Neuronal stem cell (in vitro differentiated cells): ENCODE results near the gene CDH12.
"Not testable (repeated sequence)": the region's sequence is repeated elsewhere in the genome, so short reads cannot be mapped to it uniquely, and the experiment has no call there.

ENCODE experiments used
- DNase-seq: peaks from one replicate; pipeline ENCODE4 v3.0.0-alpha.2; 2013; ENCODE audit warnings: low spot score
- H2AFZ ChIP-seq: one replicate; pipeline ENCODE4 v1.6.1; 2013; ENCODE audit warnings: mild to moderate bottlenecking, low read length, inconsistent platforms
- H2AK5ac ChIP-seq: 2 replicates; pipeline ENCODE4 v1.6.1; 2013; ENCODE audit warnings: low read depth, mild to moderate bottlenecking, inconsistent platforms, low read length, moderate library complexity, mixed read lengths
- H2BK120ac ChIP-seq: 2 replicates; pipeline ENCODE4 v1.6.1; 2013; ENCODE audit warnings: low read depth, mild to moderate bottlenecking, inconsistent platforms, low read length, moderate library complexity, mixed read lengths
- H2BK12ac ChIP-seq: one replicate; pipeline ENCODE4 v1.6.1; 2013; ENCODE audit warnings: low read length, inconsistent platforms
- H2BK15ac ChIP-seq: 2 replicates; pipeline ENCODE4 v1.6.1; 2013; ENCODE audit warnings: mild to moderate bottlenecking, low read length, inconsistent platforms, mixed read lengths
- H2BK5ac ChIP-seq: one replicate; pipeline ENCODE4 v1.6.1; 2013; ENCODE audit warnings: inconsistent platforms, mild to moderate bottlenecking, low read length, moderate library complexity
- H3K14ac ChIP-seq: one replicate; pipeline ENCODE4 v1.6.1; 2013; ENCODE audit warnings: low read length, inconsistent platforms
- H3K18ac ChIP-seq: 2 replicates; pipeline ENCODE4 v1.6.1; 2013; ENCODE audit warnings: low read length, inconsistent platforms
- H3K23ac ChIP-seq: 2 replicates; pipeline ENCODE4 v1.6.1; 2013; ENCODE audit warnings: low read depth, mild to moderate bottlenecking, mixed read lengths, low read length, inconsistent platforms; ENCODE audit not compliant: poor library complexity
- H3K27ac ChIP-seq: replicated peaks from 3 replicates; pipeline ENCODE4 v1.5.1; 2013; ENCODE audit warnings: low read length, inconsistent platforms
- H3K27me3 ChIP-seq, 3 experiments: 2 replicates each; pipeline ENCODE4 v1.6.1; 2013; ENCODE audit warnings: low read length in 3 of 3, mild to moderate bottlenecking in 2 of 3, inconsistent platforms in 1 of 3, low read depth in 1 of 3, mixed read lengths in 1 of 3, moderate library complexity in 1 of 3; ENCODE audit not compliant: control insufficient read depth in 3 of 3, insufficient read depth in 3 of 3
- H3K36me3 ChIP-seq, 2 donors: replicated peaks in 1 of 2; 2 replicates each; pipeline ENCODE4 v1.6.1; 2013; ENCODE audit warnings: low read length in 2 of 2; ENCODE audit not compliant: control insufficient read depth in 2 of 2, insufficient read depth in 2 of 2
- H3K4ac ChIP-seq: 2 replicates; pipeline ENCODE4 v1.6.1; 2013; ENCODE audit warnings: inconsistent platforms, mild to moderate bottlenecking, low read length, moderate library complexity
- H3K4me1 ChIP-seq, 2 donors: 1 replicate in 1 of 2; 2 replicates in 1 of 2; pipeline ENCODE4 v1.6.1; 2013; ENCODE audit warnings: low read length in 2 of 2, low read depth in 1 of 2; ENCODE audit not compliant: control insufficient read depth in 2 of 2, insufficient read depth in 1 of 2
- H3K4me2 ChIP-seq: one replicate; pipeline ENCODE4 v1.6.1; 2013; ENCODE audit warnings: mild to moderate bottlenecking, low read length, inconsistent platforms; ENCODE audit not compliant: insufficient read depth, poor library complexity, severe bottlenecking
- H3K4me3 ChIP-seq, 2 donors: 2 replicates each; pipeline ENCODE4 v1.5.1; 2013; ENCODE audit warnings: low read length in 2 of 2, mild to moderate bottlenecking in 2 of 2, inconsistent platforms in 1 of 2, moderate library complexity in 1 of 2
- H3K79me1 ChIP-seq: one replicate; pipeline ENCODE4 v1.6.1; 2013; ENCODE audit warnings: low read depth, mild to moderate bottlenecking, inconsistent platforms, low read length, moderate library complexity
- H3K9ac ChIP-seq: one replicate; pipeline ENCODE4 v1.6.1; 2013; ENCODE audit warnings: mild to moderate bottlenecking, low read depth, low read length, inconsistent platforms; ENCODE audit not compliant: poor library complexity
- H3K9me3 ChIP-seq, 2 donors: replicated peaks in 1 of 2; 2 replicates each; pipeline versions ENCODE3 to v1.6.1; 2013; ENCODE audit warnings: low read length in 2 of 2, mild to moderate bottlenecking in 2 of 2, inconsistent platforms in 1 of 2, low read depth in 1 of 2, mixed read lengths in 1 of 2, moderate library complexity in 1 of 2; ENCODE audit not compliant: control insufficient read depth in 2 of 2, insufficient read depth in 1 of 2
- H4K8ac ChIP-seq: one replicate; pipeline ENCODE4 v1.6.1; 2013; ENCODE audit warnings: low read depth, mild to moderate bottlenecking, inconsistent platforms, low read length, moderate library complexity
- H4K91ac ChIP-seq: one replicate; pipeline ENCODE4 v1.6.1; 2013; ENCODE audit warnings: low read length, low read depth, mild to moderate bottlenecking, inconsistent platforms; ENCODE audit not compliant: poor library complexity
- WGBS, 2 donors: extraction: QIAGEN DNeasy Blood & Tissue Kit; methylation state at CpG; one replicate each; pipeline ENCODE4 v1.1.7; 2013; ENCODE audit warnings: missing lambda C conversion rate in 2 of 2, mixed read lengths in 1 of 2; ENCODE audit not compliant: insufficient read length in 2 of 2, insufficient replicate concordance in 1 of 2; ENCODE audit errors: extremely low coverage in 2 of 2; 5-methylcytosine and 5-hydroxymethylcytosine counted together

Gene CDH12

DNA sequence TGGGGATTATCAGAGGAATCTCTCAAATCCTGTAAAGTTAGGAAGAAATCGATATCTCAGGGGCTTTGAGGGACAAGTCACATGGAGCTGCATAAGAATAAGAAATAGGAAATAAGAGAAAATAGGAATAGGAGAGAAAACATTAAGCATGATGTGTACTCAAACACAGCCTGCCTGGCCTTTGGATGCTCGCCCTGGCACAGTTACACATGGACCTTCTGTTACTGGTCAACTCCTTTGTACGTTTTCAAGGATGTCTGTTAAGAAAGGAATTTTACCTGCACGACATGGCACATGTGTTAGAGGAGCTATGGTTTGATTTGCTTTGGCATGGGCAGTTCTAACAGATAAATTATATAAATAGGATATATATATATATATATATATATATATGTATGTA lies 321.2 kb downstream of the CDH12 start:
- Histone ChIP-seq H4K8ac (no peak overlapping the region), H2BK15ac (no peak overlapping the region), H3K4me1 (no peaks in the 10 kb centered on the region), H2AK5ac (no peak overlapping the region), H4K91ac (no peak overlapping the region), H3K18ac (no peak overlapping the region), H3K79me1 (no peaks in the 10 kb centered on the region), H3K4me3 (no peak overlapping the region), H2BK12ac (no peak overlapping the region), H2AFZ (no peak overlapping the region), H3K27ac (no peak overlapping the region), H3K9me3 (no peaks in the 10 kb centered on the region), H3K36me3 (no peaks in the 10 kb centered on the region), H3K23ac (no peak overlapping the region), H3K4ac (no peak overlapping the region), H3K14ac (no peak overlapping the region), H3K27me3 (no peaks in the 10 kb centered on the region), H2BK120ac (no peak overlapping the region), H3K9ac (no peak overlapping the region), H3K4me2 (no peak overlapping the region), H2BK5ac (no peak overlapping the region)
- no CpG with 5 or more reads among the region's 4 CpGs for WGBS, 2 donors
- no peak for DNase-seq

DNA sequence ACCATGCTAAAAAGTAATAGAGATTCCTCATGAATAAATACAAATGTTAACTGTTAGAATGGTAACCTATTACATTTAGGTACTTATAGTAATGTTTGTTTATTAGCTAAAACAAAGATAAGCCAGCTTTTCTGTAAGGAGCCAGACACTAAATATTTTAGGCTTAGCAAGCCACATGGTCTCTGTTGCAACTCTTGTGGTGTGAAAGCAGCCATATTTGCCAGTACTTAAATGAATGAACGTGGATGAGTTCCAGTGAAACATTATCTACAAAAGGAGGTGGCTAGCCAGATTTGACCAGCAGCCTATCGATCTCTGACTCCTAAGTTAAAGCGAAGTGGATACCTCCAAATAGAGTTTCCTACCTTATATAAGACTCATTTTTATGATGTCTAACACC lies 331.6 kb downstream of the CDH12 start:
- no CpG with 5 or more reads among the region's 3 CpGs for WGBS, 2 donors
- Histone ChIP-seq H3K27me3 (no peaks in the 10 kb centered on the region), H2BK5ac (no peak overlapping the region), H2BK12ac (no peak overlapping the region), H3K4ac (no peak overlapping the region), H3K4me3 (no peak overlapping the region), H3K27ac (no peak overlapping the region), H3K9me3 (no peaks in the 10 kb centered on the region), H3K79me1 (no peaks in the 10 kb centered on the region), H2BK15ac (no peak overlapping the region), H3K36me3 (no peaks in the 10 kb centered on the region), H3K4me1 (no peaks in the 10 kb centered on the region), H2AFZ (peak overlapping the region; percentile 33), H4K8ac (no peak overlapping the region), H3K9ac (no peak overlapping the region), H3K14ac (no peak overlapping the region), H4K91ac (no peak overlapping the region), H2BK120ac (no peak overlapping the region), H3K18ac (no peak overlapping the region), H3K23ac (no peak overlapping the region), H2AK5ac (no peak overlapping the region), H3K4me2 (no peak overlapping the region)
- no peak for DNase-seq

DNA sequence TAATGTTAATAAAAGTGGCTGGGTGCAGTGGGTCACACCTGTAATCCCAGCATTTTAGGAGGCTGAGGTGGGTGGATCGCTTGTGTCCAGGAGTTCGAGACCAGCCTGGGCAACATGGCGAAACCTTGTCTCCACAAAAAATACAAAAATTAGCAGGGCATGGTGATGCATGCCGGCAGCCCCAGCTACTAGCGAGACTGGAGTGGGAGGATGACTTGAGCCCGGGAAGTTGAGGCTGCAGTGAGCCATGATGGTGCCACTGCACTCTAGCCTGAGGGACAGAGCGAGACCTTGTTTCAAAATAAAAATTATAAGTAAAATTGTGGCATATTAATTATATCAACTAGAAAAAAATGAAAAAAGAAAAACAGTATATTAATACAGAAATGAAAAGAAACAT lies 336.6 kb downstream of the CDH12 start:
- H3K79me1 ChIP-seq: not testable (repeated sequence)
- WGBS, 2 donors: no CpG with 5 or more reads among the region's 7 CpGs

GRCh38 chr5:22514231-22514630 lies 338.9 kb downstream of the CDH12 start:
- Histone ChIP-seq H2AK5ac (no peak overlapping the region), H3K23ac (no peak overlapping the region), H2BK120ac (no peak overlapping the region)

More for the DNA sequence above, 336.6 kb downstream of the CDH12 start:
- H2AFZ ChIP-seq, H3K27ac ChIP-seq, H3K23ac ChIP-seq, H3K9me3 ChIP-seq, H3K4me3 ChIP-seq, H2BK12ac ChIP-seq, H3K4ac ChIP-seq, H3K14ac ChIP-seq, H2AK5ac ChIP-seq, H3K4me2 ChIP-seq, H3K9ac ChIP-seq, H2BK5ac ChIP-seq, H3K36me3 ChIP-seq, H3K18ac ChIP-seq, H2BK120ac ChIP-seq, H3K4me1 ChIP-seq, H4K8ac ChIP-seq, DNase-seq, H2BK15ac ChIP-seq, H4K91ac ChIP-seq, H3K27me3 ChIP-seq: not testable (repeated sequence)

More at GRCh38 chr5:22514231-22514630, 338.9 kb downstream of the CDH12 start:
- Histone ChIP-seq H4K8ac (no peak overlapping the region), H3K36me3 (no peaks in the 10 kb centered on the region), H2BK12ac (no peak overlapping the region), H3K4me2 (no peak overlapping the region), H3K18ac (no peak overlapping the region), H3K27ac (no peak overlapping the region), H2BK15ac (no peak overlapping the region), H4K91ac (no peak overlapping the region), H2BK5ac (no peak overlapping the region), H3K27me3 (no peaks in the 10 kb centered on the region), H3K4ac (no peak overlapping the region), H3K14ac (no peak overlapping the region), H3K4me3 (no peak overlapping the region), H3K4me1 (no peaks in the 10 kb centered on the region), H3K9me3 (no peaks in the 10 kb centered on the region), H3K79me1 (no peaks in the 10 kb centered on the region), H2AFZ (no peak overlapping the region), H3K9ac (no peak overlapping the region)
- no peak for DNase-seq
